Esophagus muscularis mucosa (tissue), 4 donors: Measurements from ENCODE around the gene FURIN. TPM values are rescaled to one million over a fixed set of nuclear protein-coding genes. Genes with fewer than 3 reads are reported as not detected.

Source experiments
- DNase-seq: peaks from one replicate; pipeline ENCODE4 v3.0.0-alpha.2; 2017; ENCODE audit errors: extremely low spot score
- H3K27ac ChIP-seq, 4 donors: fragments of 200-600 bp; sonication (generic); replicated peaks in 1 of 4; 1 replicate in 3 of 4; 2 replicates in 1 of 4; pipeline ENCODE4 v1.5.1; 2016 to 2019; ENCODE audit warnings: mild to moderate bottlenecking in 1 of 4
- H3K27me3 ChIP-seq, 4 donors: fragments of 200-600 bp; sonication (generic); one replicate each; pipeline versions ENCODE4 v1.5.1 to v1.6.0; 2016 to 2019
- H3K36me3 ChIP-seq, 4 donors: fragments of 200-600 bp; sonication (generic); one replicate each; pipeline ENCODE4 v1.5.1; 2016 to 2019
- H3K4me1 ChIP-seq, 4 donors: fragments of 200-600 bp; sonication (generic); one replicate each; pipeline ENCODE4 v1.5.1; 2016 to 2019
- H3K4me3 ChIP-seq, 4 donors: fragments of 200-600 bp; sonication (generic); 1 replicate in 2 of 4; 2 replicates in 2 of 4; pipeline ENCODE4 v1.5.1; 2016 to 2019; ENCODE audit warnings: mild to moderate bottlenecking in 4 of 4, moderate library complexity in 1 of 4
- H3K9me3 ChIP-seq, 4 donors: fragments of 200-600 bp; sonication (generic); 1 replicate in 3 of 4; 2 replicates in 1 of 4; pipeline ENCODE4 v1.5.1; 2016 to 2019
- CTCF ChIP-seq, 3 experiments: fragments of 200-600 bp in 2 of 3; fragments of 450-650 bp in 1 of 3; sonication (generic) in 2 of 3; IDR thresholded peaks; one replicate each; pipeline ENCODE4 v1.5.1; 2017 to 2019; ENCODE audit warnings: antibody characterized with exemption in 3 of 3, mild to moderate bottlenecking in 2 of 3, moderate library complexity in 1 of 3
- EP300 ChIP-seq: sonication (generic); formaldehyde crosslinking; IDR thresholded peaks from one replicate; pipeline ENCODE4 v1.6.1; 2017; ENCODE audit warnings: antibody characterized with exemption
- POLR2A ChIP-seq: fragments of 450-650 bp; IDR thresholded peaks from one replicate; pipeline ENCODE4 v1.6.1; 2017; ENCODE audit warnings: antibody characterized with exemption, moderate library complexity, mild to moderate bottlenecking, low read depth
- POLR2AphosphoS5 ChIP-seq, 2 donors: sonication (generic); formaldehyde crosslinking; IDR thresholded peaks; one replicate each; pipeline ENCODE4 v1.6.1; 2017; ENCODE audit warnings: antibody characterized with exemption in 2 of 2
- WGBS: methylation state at CpG from one replicate; pipeline ENCODE4 v1.1.5; 2018; 5-methylcytosine and 5-hydroxymethylcytosine counted together
- intact Hi-C: fragments of 100-400 bp; cut with DNase I; formaldehyde crosslinking; loops from one replicate; pipeline ENCODE4 v1.15.1; 2023
- total RNA-seq, 4 donors: library from RNA; depleted of rRNA; stranded (reverse); fragments of >200 nt; gene quantifications; one replicate each; pipeline versions ENCODE4 v1.1.0 to v1.2.1, GENCODE V29; 2016

The FURIN gene
- total RNA-seq, 4 donors from 2014 or later, result 39.0 to 84.0 (median 80.3) TPM

DNA sequence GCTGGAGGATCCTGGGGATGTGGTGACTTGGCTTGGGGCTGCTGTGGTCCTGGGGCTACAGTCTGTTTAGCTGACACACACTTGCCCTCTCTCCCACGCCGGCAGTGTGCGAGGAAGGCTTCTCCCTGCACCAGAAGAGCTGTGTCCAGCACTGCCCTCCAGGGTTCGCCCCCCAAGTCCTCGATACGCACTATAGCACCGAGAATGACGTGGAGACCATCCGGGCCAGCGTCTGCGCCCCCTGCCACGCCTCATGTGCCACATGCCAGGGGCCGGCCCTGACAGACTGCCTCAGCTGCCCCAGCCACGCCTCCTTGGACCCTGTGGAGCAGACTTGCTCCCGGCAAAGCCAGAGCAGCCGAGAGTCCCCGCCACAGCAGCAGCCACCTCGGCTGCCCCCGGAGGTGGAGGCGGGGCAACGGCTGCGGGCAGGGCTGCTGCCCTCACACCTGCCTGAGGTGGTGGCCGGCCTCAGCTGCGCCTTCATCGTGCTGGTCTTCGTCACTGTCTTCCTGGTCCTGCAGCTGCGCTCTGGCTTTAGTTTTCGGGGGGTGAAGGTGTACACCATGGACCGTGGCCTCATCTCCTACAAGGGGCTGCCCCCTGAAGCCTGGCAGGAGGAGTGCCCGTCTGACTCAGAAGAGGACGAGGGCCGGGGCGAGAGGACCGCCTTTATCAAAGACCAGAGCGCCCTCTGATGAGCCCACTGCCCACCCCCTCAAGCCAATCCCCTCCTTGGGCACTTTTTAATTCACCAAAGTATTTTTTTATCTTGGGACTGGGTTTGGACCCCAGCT, 13.0 kb downstream of the FURIN start:
- Histone ChIP-seq H3K36me3 (peaks cover 42 to 64% (median 63%) of the 10 kb centered on the region in 4 donors), H3K27ac (no peak overlapping the region), H3K9me3 (no peaks in the 10 kb centered on the region), H3K27me3 (no peaks in the 10 kb centered on the region), H3K4me3 (no peak overlapping the region), H3K4me1 (peaks cover 17 to 42% (median 40%) of the 10 kb centered on the region in 4 donors)
- no peak for DNase-seq
- TF ChIP-seq CTCF (IDR thresholded peaks at IDR 0.05) (no peak), POLR2AphosphoS5 (IDR thresholded peaks at IDR 0.05) (no peak), EP300 (no peak), POLR2A (no peak)
- intact Hi-C loops, result no loop called here
- 86% methylated on average over 20 of the region's 35 CpGs for WGBS

DNA sequence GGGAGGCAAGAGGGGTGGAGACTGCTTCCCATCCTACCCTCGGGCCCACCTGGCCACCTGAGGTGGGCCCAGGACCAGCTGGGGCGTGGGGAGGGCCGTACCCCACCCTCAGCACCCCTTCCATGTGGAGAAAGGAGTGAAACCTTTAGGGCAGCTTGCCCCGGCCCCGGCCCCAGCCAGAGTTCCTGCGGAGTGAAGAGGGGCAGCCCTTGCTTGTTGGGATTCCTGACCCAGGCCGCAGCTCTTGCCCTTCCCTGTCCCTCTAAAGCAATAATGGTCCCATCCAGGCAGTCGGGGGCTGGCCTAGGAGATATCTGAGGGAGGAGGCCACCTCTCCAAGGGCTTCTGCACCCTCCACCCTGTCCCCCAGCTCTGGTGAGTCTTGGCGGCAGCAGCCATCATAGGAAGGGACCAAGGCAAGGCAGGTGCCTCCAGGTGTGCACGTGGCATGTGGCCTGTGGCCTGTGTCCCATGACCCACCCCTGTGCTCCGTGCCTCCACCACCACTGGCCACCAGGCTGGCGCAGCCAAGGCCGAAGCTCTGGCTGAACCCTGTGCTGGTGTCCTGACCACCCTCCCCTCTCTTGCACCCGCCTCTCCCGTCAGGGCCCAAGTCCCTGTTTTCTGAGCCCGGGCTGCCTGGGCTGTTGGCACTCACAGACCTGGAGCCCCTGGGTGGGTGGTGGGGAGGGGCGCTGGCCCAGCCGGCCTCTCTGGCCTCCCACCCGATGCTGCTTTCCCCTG, 13.8 kb downstream of the FURIN start:
- intact Hi-C loops, result no loop called here
- WGBS, result 85% methylated on average over 12 of the region's 19 CpGs
- H3K4me3 ChIP-seq, result no peak overlapping the region
- peaks cover 38 to 63% (median 61%) of the 10 kb centered on the region in 4 donors for H3K36me3 ChIP-seq
- H3K9me3 ChIP-seq, result no peaks in the 10 kb centered on the region
- no peak for TF ChIP-seq POLR2A
- no peak for TF ChIP-seq CTCF (IDR thresholded peaks at IDR 0.05)
- peak in 1 of 2 donors; percentile 33 for TF ChIP-seq POLR2AphosphoS5 (IDR thresholded peaks at IDR 0.05)
- no peak for TF ChIP-seq EP300
- no peaks in the 10 kb centered on the region for H3K27me3 ChIP-seq
- H3K27ac ChIP-seq, result peak overlapping the region in 1 of 4 donors; percentile 11
- DNase-seq, result no peak
- peaks cover 24 to 50% (median 48%) of the 10 kb centered on the region in 4 donors for H3K4me1 ChIP-seq

GRCh38 chr15:90882781-90883525, 14.6 kb downstream of the FURIN start:
- DNase-seq, result no peak
- Histone ChIP-seq H3K4me1 (peaks cover 32 to 50% (median 48%) of the 10 kb centered on the region in 4 donors), H3K27ac (peak overlapping the region; percentile 90 to 93 (median 92)), H3K27me3 (no peaks in the 10 kb centered on the region), H3K4me3 (no peak overlapping the region), H3K36me3 (peaks cover 35 to 63% (median 59%) of the 10 kb centered on the region in 4 donors), H3K9me3 (no peaks in the 10 kb centered on the region)
- intact Hi-C loops, result no loop called here
- TF ChIP-seq POLR2AphosphoS5 (IDR thresholded peaks at IDR 0.05) (no peak), CTCF (IDR thresholded peaks at IDR 0.05) (no peak), EP300 (no peak), POLR2A (no peak)
- WGBS, result 77% methylated on average over 9 of the region's 13 CpGs

DNA sequence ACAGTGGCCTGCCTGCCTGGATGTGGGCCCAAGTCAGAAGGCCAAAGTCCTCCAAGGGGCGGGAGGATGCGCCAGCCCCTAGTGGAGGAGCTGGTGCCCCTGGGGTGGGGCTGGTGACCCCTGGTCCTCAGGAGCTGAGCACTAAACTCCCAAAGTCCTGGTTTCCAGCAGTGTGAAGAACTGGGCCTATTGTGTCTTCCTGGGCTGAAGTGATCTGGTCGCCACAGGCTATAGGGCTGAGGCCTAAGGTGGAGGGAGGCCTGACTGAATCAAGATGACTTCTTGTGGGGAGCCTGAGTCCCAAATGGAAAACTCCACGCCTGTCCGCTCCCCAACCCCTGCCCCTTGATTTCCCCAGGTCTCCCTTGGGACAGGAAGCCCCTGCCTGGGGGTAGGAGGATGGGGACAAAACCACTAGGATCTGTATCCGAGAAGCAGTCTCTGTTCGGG, 15.2 kb downstream of the FURIN start:
- Histone ChIP-seq H3K4me1 (peaks cover 32 to 50% (median 48%) of the 10 kb centered on the region in 4 donors), H3K36me3 (peaks cover 33 to 59% (median 54%) of the 10 kb centered on the region in 4 donors), H3K4me3 (peak overlapping the region; percentile 59 to 71 (median 64)), H3K27ac (peak overlapping the region; percentile 90 to 93 (median 92)), H3K27me3 (no peaks in the 10 kb centered on the region), H3K9me3 (no peaks in the 10 kb centered on the region)
- intact Hi-C loops, result no loop called here
- WGBS, result 0% methylated on average over 2 of the region's 7 CpGs
- DNase-seq, result no peak
- TF ChIP-seq EP300 (no peak), POLR2AphosphoS5 (IDR thresholded peaks at IDR 0.05) (no peak), POLR2A (no peak), CTCF (IDR thresholded peaks at IDR 0.05) (no peak)
